Esophagus (tissue), 2 donors: Measurements from ENCODE around the gene TMEM41A. TPM values are rescaled to one million over a fixed set of nuclear protein-coding genes. Genes with fewer than 3 reads are reported as not detected.

Source experiments
- H3K27ac ChIP-seq, 2 donors: one replicate each; pipeline ENCODE4 v1.5.1; 2013; ENCODE audit warnings: low read depth in 2 of 2, mild to moderate bottlenecking in 2 of 2, inconsistent platforms in 1 of 2, low read length in 1 of 2, moderate library complexity in 1 of 2
- H3K27me3 ChIP-seq, 2 donors: one replicate each; pipeline ENCODE4 v1.6.1; 2013; ENCODE audit warnings: low read length in 2 of 2, control low read depth in 1 of 2, mild to moderate bottlenecking in 1 of 2; ENCODE audit not compliant: insufficient read depth in 2 of 2, control insufficient read depth in 1 of 2
- H3K36me3 ChIP-seq, 2 donors: one replicate each; pipeline ENCODE4 v1.6.1; 2013; ENCODE audit warnings: low read length in 1 of 2; ENCODE audit not compliant: control insufficient read depth in 2 of 2, insufficient read depth in 2 of 2
- H3K4me1 ChIP-seq, 2 donors: one replicate each; pipeline ENCODE4 v1.6.1; 2013; ENCODE audit warnings: low read length in 1 of 2; ENCODE audit not compliant: control insufficient read depth in 2 of 2, insufficient read depth in 2 of 2
- H3K4me3 ChIP-seq, 2 donors: one replicate each; pipeline ENCODE4 v1.5.1; 2013; ENCODE audit warnings: low read length in 2 of 2, mild to moderate bottlenecking in 2 of 2, low read depth in 1 of 2, moderate library complexity in 1 of 2
- H3K9me3 ChIP-seq, 2 donors: one replicate each; pipeline ENCODE4 v1.6.1; 2013; ENCODE audit warnings: mild to moderate bottlenecking in 2 of 2, low read depth in 1 of 2, low read length in 1 of 2, moderate library complexity in 1 of 2; ENCODE audit not compliant: control insufficient read depth in 2 of 2, insufficient read depth in 1 of 2
- WGBS, 2 donors: extraction: QIAGEN DNeasy Blood & Tissue Kit; methylation state at CpG; one replicate each; pipeline ENCODE4 v1.1.7; 2013; 5-methylcytosine and 5-hydroxymethylcytosine counted together
- polyA plus RNA-seq, 2 donors: library from polyadenylated mRNA; stranded (reverse); fragments of 200-250 nt; gene quantifications; one replicate each; pipeline ENCODE4 v1.2.3, GENCODE V29; 2013
- donor health status: healthy with polysubstance abuse.
- donor health status: Bipolar disorder and iron deficiency.

Gene TMEM41A
- polyA plus RNA-seq, 2 donors = 10.0 to 19.1 TPM

- no peak overlapping the region for H3K4me3 ChIP-seq
- H3K27me3 ChIP-seq = no peaks in the 10 kb centered on the region
- H3K9me3 ChIP-seq = no peaks in the 10 kb centered on the region
- WGBS, 2 donors = 90 to 91% methylated on average over 6 of the region's 6 CpGs
- H3K27ac ChIP-seq = no peak overlapping the region
- H3K4me1 ChIP-seq = no peaks in the 10 kb centered on the region
- no peaks in the 10 kb centered on the region for H3K36me3 ChIP-seq
Observed at GRCh38 chr3:185442031-185442430, 56.8 kb downstream of the TMEM41A start.

GRCh38 chr3:185439745-185440466 lies 58.9 kb downstream of the TMEM41A start:
- no peaks in the 10 kb centered on the region for H3K4me1 ChIP-seq
- H3K4me3 ChIP-seq = no peak overlapping the region
- WGBS, 2 donors = 89 to 92% methylated on average over 7 of the region's 7 CpGs
- H3K27ac ChIP-seq = no peak overlapping the region
- H3K9me3 ChIP-seq = no peaks in the 10 kb centered on the region
- H3K27me3 ChIP-seq = no peaks in the 10 kb centered on the region
- no peaks in the 10 kb centered on the region for H3K36me3 ChIP-seq

Other genes starting within 250 kb of the TMEM41A start
- gene EHHADH, start 245.0 kb downstream of the TMEM41A start, polyA plus RNA-seq = 1 to 10 TPM; 2.4 to 3.3 TPM
- 10 to 100 TPM; 14.7 to 25.5 TPM for gene MAP3K13, start 135.9 kb downstream of the TMEM41A start, polyA plus RNA-seq
- 10 to 100 TPM; 11.1 to 14.2 TPM for gene LIPH, start 53.6 kb upstream of the TMEM41A start, polyA plus RNA-seq
- 1 to 10 TPM; 5.3 to 8.4 TPM for gene SENP2, start 87.3 kb upstream of the TMEM41A start, polyA plus RNA-seq